HFFc6 (cell line): ENCODE data around the gene OR8G5. TPM values are rescaled to one million over a fixed set of nuclear protein-coding genes. Genes with fewer than 3 reads are reported as not detected.

Experiments used
- DNase-seq: peaks from one replicate; pipeline ENCODE4 v3.0.0-alpha.2; 2018
- H3K27ac Mint-ChIP-seq: 2 replicates; pipeline ENCODE4 v1.8.0; 2020; ENCODE audit warnings: mild to moderate bottlenecking, mixed read lengths
- H3K27me3 Mint-ChIP-seq: 2 replicates; pipeline ENCODE4 v1.8.0; 2021; ENCODE audit warnings: mild to moderate bottlenecking, moderate library complexity, mixed read lengths; ENCODE audit not compliant: insufficient read depth
- H3K36me3 Mint-ChIP-seq: 2 replicates; pipeline ENCODE4 v1.8.0; 2021; ENCODE audit warnings: low read depth, mixed read lengths
- H3K4me1 Mint-ChIP-seq: 2 replicates; pipeline ENCODE4 v1.8.0; 2020; ENCODE audit warnings: low read depth, mixed read lengths
- H3K4me3 Mint-ChIP-seq: 2 replicates; pipeline ENCODE4 v1.8.0; 2020; ENCODE audit warnings: mild to moderate bottlenecking, moderate library complexity, mixed read lengths
- H3K9me3 Mint-ChIP-seq: 2 replicates; pipeline ENCODE4 v1.8.0; 2020; ENCODE audit warnings: mild to moderate bottlenecking, mixed read lengths
- CTCF ChIP-seq: fragments of 200-600 bp; sonication (generic); IDR thresholded peaks from 2 replicates; pipeline ENCODE4 v1.5.0; 2021; ENCODE audit warnings: antibody characterized with exemption, mild to moderate bottlenecking
- total RNA-seq, 6 experiments: library from RNA; stranded (reverse); fragmentation: NEBNext Ultra II Directional; extraction: Animal tissue kit (Norgen Biotek cat#: 25700); gene quantifications; 2 replicates in 1 of 6; 3 replicates in 5 of 6; pipeline ENCODE4 v1.2.3, GENCODE V29; 2021

OR8G5 gene
- total RNA-seq, 6 experiments from 2014 or later = not detected

- DNase-seq = no peak
- H3K27me3 Mint-ChIP-seq = no peaks in the 10 kb centered on the region
- H3K4me1 Mint-ChIP-seq = no peaks in the 10 kb centered on the region
- TF ChIP-seq CTCF = no peak
- peaks cover 46% of the 10 kb centered on the region for H3K9me3 Mint-ChIP-seq
- H3K27ac Mint-ChIP-seq = no peak overlapping the region
- no peaks in the 10 kb centered on the region for H3K36me3 Mint-ChIP-seq
- H3K4me3 Mint-ChIP-seq = no peak overlapping the region
These were observed 21.0 kb downstream of the OR8G5 start for GRCh38 chr11:124277207-124277606.

GRCh38 chr11:124277804-124278203, 21.6 kb downstream of the OR8G5 start:
- H3K4me3 Mint-ChIP-seq = no peak overlapping the region
- no peaks in the 10 kb centered on the region for H3K4me1 Mint-ChIP-seq
- H3K27me3 Mint-ChIP-seq = no peaks in the 10 kb centered on the region
- TF ChIP-seq CTCF = no peak
- no peak overlapping the region for H3K27ac Mint-ChIP-seq
- peaks cover 48% of the 10 kb centered on the region for H3K9me3 Mint-ChIP-seq
- DNase-seq = no peak
- H3K36me3 Mint-ChIP-seq = no peaks in the 10 kb centered on the region

DNA sequence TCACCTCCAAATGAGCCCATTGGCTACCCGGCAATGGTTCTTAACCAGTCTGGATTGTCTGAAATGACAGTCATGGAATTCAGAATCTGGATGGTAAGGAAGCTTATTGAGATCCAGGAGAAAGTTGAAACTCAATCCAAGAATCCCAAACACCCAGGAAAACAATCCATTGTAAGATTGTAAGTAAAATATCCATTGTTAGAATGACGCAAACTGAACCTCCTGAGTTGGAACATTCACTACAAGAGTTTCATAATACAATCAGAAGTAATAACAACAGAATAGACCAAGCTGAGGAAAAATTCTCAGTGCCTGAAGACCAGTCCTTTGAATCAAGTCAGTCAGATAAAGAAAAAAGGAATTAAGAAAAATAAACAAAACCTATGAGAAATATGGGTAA, 22.1 kb downstream of the OR8G5 start:
- Mint-ChIP-seq H3K36me3 (no peaks in the 10 kb centered on the region), H3K27ac (no peak overlapping the region), H3K4me3 (no peak overlapping the region), H3K4me1 (no peaks in the 10 kb centered on the region), H3K9me3 (peaks cover 52% of the 10 kb centered on the region), H3K27me3 (no peaks in the 10 kb centered on the region)
- DNase-seq = no peak
- TF ChIP-seq CTCF = no peak

DNA sequence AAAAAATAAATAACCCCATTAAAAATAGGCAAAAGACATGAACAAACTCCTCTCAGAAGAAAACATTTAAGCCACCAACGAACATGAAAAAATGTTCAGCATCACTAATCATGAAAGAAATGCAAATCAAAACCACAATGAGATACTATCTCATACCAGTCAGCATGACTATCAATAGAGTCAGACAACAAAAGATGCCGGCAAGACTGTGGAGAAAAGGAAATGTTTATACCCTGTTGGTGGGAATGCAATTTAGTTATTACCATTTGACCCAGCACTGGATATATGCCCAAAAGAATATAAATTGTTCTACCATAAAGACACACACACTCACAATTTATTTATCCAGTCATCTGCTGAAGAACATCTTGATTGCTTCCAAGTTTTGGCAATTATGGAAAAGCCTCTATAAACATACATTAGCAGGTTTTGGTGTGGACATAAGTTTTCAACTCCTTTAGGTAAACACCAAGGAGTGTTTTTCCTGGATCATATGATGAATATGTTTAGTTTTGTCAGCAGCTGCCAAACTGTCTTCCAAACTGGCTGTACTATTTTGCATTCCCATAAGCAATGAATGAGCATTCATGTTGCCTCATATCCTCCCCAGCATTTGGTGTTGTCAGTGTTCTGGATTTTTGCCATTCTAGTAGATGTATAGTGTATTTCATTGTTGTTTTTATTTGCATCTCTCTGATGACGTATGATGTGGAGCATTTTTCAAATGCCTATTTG, 29.6 kb downstream of the OR8G5 start:
- H3K36me3 Mint-ChIP-seq = no peaks in the 10 kb centered on the region
- H3K4me3 Mint-ChIP-seq = no peak overlapping the region
- DNase-seq = peak; percentile 48

GRCh38 chr11:124294687-124295086, 38.5 kb downstream of the OR8G5 start:
- no peak overlapping the region for H3K27ac Mint-ChIP-seq
- no peaks in the 10 kb centered on the region; the same call in 1 of the 2 replicates for H3K27me3 Mint-ChIP-seq
- no peaks in the 10 kb centered on the region for H3K4me1 Mint-ChIP-seq
- H3K4me3 Mint-ChIP-seq = no peak overlapping the region
- no peak for TF ChIP-seq CTCF
- H3K9me3 Mint-ChIP-seq = peaks cover 25% of the 10 kb centered on the region
- no peak for DNase-seq
- H3K36me3 Mint-ChIP-seq = no peaks in the 10 kb centered on the region

More for the DNA sequence above, 29.6 kb downstream of the OR8G5 start:
- no peaks in the 10 kb centered on the region; the same call in 1 of the 2 replicates for H3K27me3 Mint-ChIP-seq
- no peak for TF ChIP-seq CTCF
- peaks cover 52% of the 10 kb centered on the region for H3K9me3 Mint-ChIP-seq
- no peaks in the 10 kb centered on the region for H3K4me1 Mint-ChIP-seq
- no peak overlapping the region for H3K27ac Mint-ChIP-seq
